Heart right ventricle (tissue), 16 donors: ENCODE results near the gene WIPF1. TPM values are rescaled to one million over a fixed set of nuclear protein-coding genes. Genes with fewer than 3 reads are reported as not detected.

ENCODE experiments used
- ATAC-seq, 8 donors: fragments of 200-7000 bp; cut with Tn5 transposase; one replicate each; pipeline ENCODE4 v1.9.1; 2020; ENCODE audit warnings: mild to moderate bottlenecking in 8 of 8, moderate library complexity in 8 of 8, moderate number of reproducible peaks in 1 of 8
- DNase-seq, 2 donors: peaks; one replicate each; pipeline ENCODE4 v3.0.0-alpha.2; 2020
- H3K27ac ChIP-seq, 10 donors: fragments of 200-600 bp; sonication (generic) in 2 of 10; one replicate each; pipeline versions ENCODE4 v1.5.0 to v1.8.0; 2020 to 2022; ENCODE audit warnings: mild to moderate bottlenecking in 3 of 10
- H3K27me3 ChIP-seq, 7 donors: fragments of 200-600 bp; one replicate each; pipeline ENCODE4 v1.8.0; 2021 to 2022; ENCODE audit warnings: mild to moderate bottlenecking in 2 of 7
- H3K36me3 ChIP-seq, 9 donors: fragments of 200-600 bp; sonication (generic) in 1 of 9; one replicate each; pipeline versions ENCODE4 v1.5.0 to v1.8.0; 2020 to 2022; ENCODE audit warnings: mild to moderate bottlenecking in 2 of 9
- H3K4me1 ChIP-seq, 9 donors: fragments of 200-600 bp; sonication (generic) in 1 of 9; one replicate each; pipeline versions ENCODE4 v1.5.0 to v1.8.0; 2020 to 2022; ENCODE audit warnings: mild to moderate bottlenecking in 4 of 9
- H3K4me3 ChIP-seq, 10 donors: fragments of 200-600 bp; sonication (generic) in 2 of 10; one replicate each; pipeline versions ENCODE4 v1.5.0 to v1.8.0; 2020 to 2022; ENCODE audit warnings: mild to moderate bottlenecking in 7 of 10, moderate library complexity in 2 of 10
- H3K9me3 ChIP-seq, 11 donors: fragments of 200-600 bp in 10 of 11; sonication (generic) in 2 of 11; one replicate each; pipeline versions ENCODE4 v1.5.0 to v1.8.0; 2013 to 2022; ENCODE audit warnings: mild to moderate bottlenecking in 2 of 11, control low read depth in 1 of 11, moderate library complexity in 1 of 11
- CTCF ChIP-seq, 9 donors: fragments of 200-600 bp; sonication (generic) in 2 of 9; IDR thresholded peaks; one replicate each; pipeline versions ENCODE4 v1.5.0 to v1.8.0; 2021 to 2022; ENCODE audit warnings: antibody characterized with exemption in 9 of 9, mild to moderate bottlenecking in 5 of 9, moderate library complexity in 1 of 9
- WGBS, 2 donors: extraction: QIAGEN DNeasy Blood & Tissue Kit; methylation state at CpG; one replicate each; pipeline ENCODE4 v1.1.7; 2013; ENCODE audit warnings: inconsistent platforms in 1 of 2; 5-methylcytosine and 5-hydroxymethylcytosine counted together
- intact Hi-C, 10 donors: fragments of 100-400 bp; cut with DNase I; formaldehyde crosslinking; loops; one replicate each; pipeline versions ENCODE4 v1.11.1 to v1.14.2; 2022
- polyA plus RNA-seq, 2 donors: library from polyadenylated mRNA; stranded (reverse); fragments of 200-250 nt; gene quantifications; one replicate each; pipeline ENCODE4 v1.2.3, GENCODE V29; 2013
- total RNA-seq, 10 donors: library from RNA; stranded (reverse); fragmentation: NEBNext Ultra II Directional in 3 of 10; extraction: Animal tissue kit (Norgen Biotek cat#: 25700) in 3 of 10; gene quantifications; one replicate each; pipeline versions ENCODE4 v1.2.1 to v1.2.4, GENCODE V29; 2021 to 2023
- donor health status: Arrhythmogenic right ventricular cardiomyopathy.
- donor health status: ischemic (EF 13 %, LVEDD 7.1; RV severe dilation, severe dysfunction).
- donor health status: healthy with polysubstance abuse.
- donor health status: DM: no; HTN: yes; CAD: no.
- donor health status: DM: no; HTN: no; CAD: no.
- donor health status: ischemic (EF 25% LVEDD 6.9; RV normal size, moderate dysfunction).
- donor health status: ischemic (EF 25% LVEDD 5.7; RV mildly dilated, moderate dysfunction).
- donor health status: healthy.
- donor health status: DM: yes; HTN: yes; CAD: no.
- donor health status: Ischemic cardiomyopathy.
- donor health status: ischemic (EF 35%, LVEDD 5.7; RV mildly dilated, moderate dysfunction).
- donor health status: nonischemic (EF 11% LVEDD 7.7; RV severe dilation, severe dysfunction).
- donor health status: DM: yes; HTN: yes; CAD: no.
- donor health status: PGD.
- donor health status: ischemic (EF 29% LVEDD 5.4; RV normal size, mild dysfunction).
- donor health status: nonischemic (EF 23%, LVEDD 6.1; RV moderate dilation, normal function).

WIPF1 gene
- total and polyA plus RNA-seq, 12 donors: 9.1 to 48.1 (median 15.6) TPM

GRCh38 chr2:174594456-174594855 is 3.1 kb downstream of the WIPF1 start:
- no peak for TF ChIP-seq CTCF (IDR thresholded peaks at IDR 0.05)
- Histone ChIP-seq H3K36me3 (peaks cover 0 to 16% (median 0%) of the 10 kb centered on the region in 9 donors), H3K4me1 (peaks cover 0 to 97% (median 39%) of the 10 kb centered on the region in 9 donors), H3K9me3 (no peaks in the 10 kb centered on the region), H3K4me3 (peak overlapping the region in 1 of 10 donors; percentile 52), H3K27me3 (no peaks in the 10 kb centered on the region), H3K27ac (peak overlapping the region in 7 of 10 donors; percentile 15 to 98 (median 64))
- WGBS, 2 donors: 94 to 100% methylated on average over 1 to 2 of the region's 2 CpGs
- intact Hi-C loops: loop anchor here in 1 of 10 donors (10.0 kb wide), 1 partner anchor 110 kb away; the partner anchor contains the start of gene GPR155
- DNase-seq: no peak
- no peak for ATAC-seq

DNA sequence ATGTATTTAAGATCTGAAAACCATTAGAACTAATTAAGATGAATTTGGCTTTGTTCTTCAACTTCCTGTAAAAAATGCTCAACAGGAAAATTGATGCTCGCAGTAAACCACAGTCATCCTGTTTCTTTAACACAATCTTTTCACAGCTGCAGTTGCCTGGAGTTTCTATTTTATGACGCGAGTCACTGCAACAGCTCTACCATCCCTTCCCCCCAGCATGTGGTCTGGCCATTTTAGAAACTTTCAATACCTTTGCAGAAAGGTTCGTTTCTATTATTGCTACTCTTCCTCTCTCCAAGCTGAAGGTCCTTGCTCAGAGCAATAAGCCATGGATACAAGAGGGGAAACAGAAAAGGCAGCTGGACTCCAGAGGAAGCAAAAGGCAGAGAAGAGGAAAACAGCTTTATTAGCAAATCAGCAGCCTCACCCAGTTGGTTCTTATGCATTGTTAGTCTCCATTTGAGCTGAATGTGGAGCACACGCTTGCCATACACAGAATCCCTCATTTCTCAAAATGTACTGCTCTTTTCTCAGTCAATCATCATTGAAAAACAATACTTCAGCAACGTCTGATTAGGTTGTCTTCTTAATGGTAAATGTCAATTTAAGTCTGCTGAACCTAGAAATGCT is 3.9 kb downstream of the WIPF1 start:
- peak overlapping the region in 8 of 10 donors; percentile 31 to 98 (median 62) for H3K27ac ChIP-seq
- no peaks in the 10 kb centered on the region for H3K27me3 ChIP-seq
- DNase-seq (peak in 1 of 2 donors; percentile 42), ATAC-seq (peak in 6 of 8 donors; percentile 65 to 82 (median 75))
- H3K4me3 ChIP-seq: peak overlapping the region in 6 of 10 donors; percentile 14 to 52 (median 28)
- intact Hi-C loops: loop anchor here in 1 of 10 donors (10.0 kb wide), 1 partner anchor 109 kb away; the partner anchor contains the start of gene GPR155
- no peak for TF ChIP-seq CTCF (IDR thresholded peaks at IDR 0.05)
- peaks cover 0 to 16% (median 0%) of the 10 kb centered on the region in 9 donors for H3K36me3 ChIP-seq
- WGBS, 2 donors: 32 to 44% methylated on average over 6 of the region's 6 CpGs
- no peaks in the 10 kb centered on the region for H3K9me3 ChIP-seq
- peaks cover 0 to 97% (median 40%) of the 10 kb centered on the region in 9 donors for H3K4me1 ChIP-seq

DNA sequence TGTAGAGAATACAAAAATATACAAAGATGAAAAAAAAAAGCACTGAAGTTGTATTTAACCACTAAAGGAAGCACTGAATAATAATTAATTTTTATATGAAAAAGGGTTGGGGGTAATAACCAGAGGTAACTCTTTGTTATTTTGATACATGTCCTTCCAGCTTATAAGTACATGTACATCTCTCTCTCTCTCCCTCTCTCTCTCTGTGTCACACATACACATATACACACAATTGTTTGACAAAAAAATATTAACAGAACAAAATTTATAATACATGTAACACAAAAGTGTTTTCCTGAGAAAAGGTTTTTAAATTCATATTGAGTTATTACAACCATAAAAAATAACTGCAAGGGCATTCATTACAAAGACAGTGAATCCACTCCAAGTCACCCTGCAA is 4.6 kb downstream of the WIPF1 start:
- Histone ChIP-seq H3K27ac (peak overlapping the region in 7 of 10 donors; percentile 31 to 98 (median 64)), H3K36me3 (peaks cover 0 to 22% (median 0%) of the 10 kb centered on the region in 9 donors), H3K4me1 (peaks cover 0 to 97% (median 40%) of the 10 kb centered on the region in 9 donors), H3K27me3 (no peaks in the 10 kb centered on the region), H3K4me3 (peak overlapping the region in 5 of 10 donors; percentile 14 to 52 (median 27)), H3K9me3 (no peaks in the 10 kb centered on the region)
- DNase-seq: no peak
- no peak for ATAC-seq
- intact Hi-C loops: loop anchor here in 1 of 10 donors (10.0 kb wide), 1 partner anchor 108 kb away; the partner anchor contains the start of gene GPR155
- TF ChIP-seq CTCF (IDR thresholded peaks at IDR 0.05): no peak

DNA sequence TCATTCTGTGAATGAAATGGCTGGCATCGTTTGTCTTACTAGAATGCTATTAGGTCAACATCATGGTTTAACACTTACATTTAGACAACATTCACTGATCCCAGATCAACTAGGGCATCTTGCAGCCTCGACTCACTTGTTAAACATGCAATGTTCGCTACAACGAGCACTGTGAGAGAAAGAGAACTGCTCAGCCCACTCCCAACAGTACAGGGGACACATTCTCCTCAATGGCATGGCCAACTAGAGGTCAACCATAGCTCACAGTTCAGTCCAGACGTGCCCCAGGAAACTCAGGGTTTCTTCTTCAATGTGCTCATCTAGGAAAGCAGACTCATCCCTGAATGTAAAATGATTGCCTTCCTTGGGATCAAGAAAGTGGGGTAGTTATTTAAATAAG is 5.9 kb downstream of the WIPF1 start:
- Histone ChIP-seq H3K36me3 (peaks cover 0 to 29% (median 0%) of the 10 kb centered on the region in 9 donors), H3K9me3 (no peaks in the 10 kb centered on the region), H3K27ac (peak overlapping the region in 1 of 10 donors; percentile 98), H3K27me3 (no peaks in the 10 kb centered on the region), H3K4me3 (peak overlapping the region in 1 of 10 donors; percentile 1), H3K4me1 (peaks cover 0 to 97% (median 40%) of the 10 kb centered on the region in 9 donors)
- no peak for ATAC-seq
- intact Hi-C loops: loop anchor here in 1 of 10 donors (10.0 kb wide), 1 partner anchor 107 kb away; the partner anchor contains the start of gene GPR155
- WGBS, 2 donors: 86 to 92% methylated on average over 5 of the region's 5 CpGs
- TF ChIP-seq CTCF (IDR thresholded peaks at IDR 0.05): no peak
- no peak for DNase-seq
